B cell (primary cell): ENCODE results near the gene CAMTA1.

ENCODE experiments used
- CTCF ChIP-seq: fragments of 200-600 bp; IDR thresholded peaks from one replicate; pipeline ENCODE4 v1.8.0; 2022; ENCODE audit warnings: antibody characterized with exemption, mild to moderate bottlenecking
- EZH2 ChIP-seq: IDR thresholded peaks from 2 replicates; pipeline ENCODE4 v1.6.1; 2012; ENCODE audit warnings: borderline replicate concordance, low read depth, mild to moderate bottlenecking, moderate library complexity, low read length; ENCODE audit not compliant: insufficient read depth, poor library complexity, severe bottlenecking

GRCh38 chr1:6987940-6988339, 202.7 kb downstream of the CAMTA1 start:
- no peak for TF ChIP-seq EZH2
- no peak for TF ChIP-seq CTCF
